GM12892 (cell line): ENCODE data around the gene DCDC2.
A peak's percentile ranks its signal among the peaks of the same experiment; 100 is the strongest.
"Not testable (repeated sequence)": the region's sequence is repeated elsewhere in the genome, so short reads cannot be mapped to it uniquely, and the experiment has no call there.

Source experiments
- DNase-seq: peaks from one replicate; pipeline ENCODE4 v3.0.0; 2011; ENCODE audit not compliant: insufficient read length
- FAIRE-seq: peaks from 2 replicates; lab custom pipeline; 2011; peaks lifted over from hg19 to GRCh38; lab: Jason Lieb, UNC
- POLR2A ChIP-seq: IDR thresholded peaks from 2 replicates; pipeline ENCODE4 v1.6.1; 2011; ENCODE audit warnings: low read depth, low read length, control low read depth
- POLR2AphosphoS5 ChIP-seq: IDR thresholded peaks from 2 replicates; pipeline ENCODE4 v1.6.1; 2011; ENCODE audit warnings: low read depth, low read length, control low read depth
- TAF1 ChIP-seq: IDR thresholded peaks from 2 replicates; pipeline ENCODE4 v1.6.1; 2011; ENCODE audit warnings: low read depth, mild to moderate bottlenecking, control low read depth, low read length, borderline replicate concordance

DCDC2 gene

GRCh38 chr6:24313251-24314141 is 44.4 kb downstream of the DCDC2 start:
- DNase-seq (no peak), FAIRE-seq (no peak)
- TF ChIP-seq POLR2A (no peak), POLR2AphosphoS5 (no peak), TAF1 (no peak)

- DNase-seq, FAIRE-seq: not testable (repeated sequence)
Observed at GRCh38 chr6:24311775-24312174, 46.1 kb downstream of the DCDC2 start.

- FAIRE-seq (no peak), DNase-seq (no peak)
- TF ChIP-seq TAF1 (no peak), POLR2AphosphoS5 (no peak)
Observed at GRCh38 chr6:24307881-24308280, 50.0 kb downstream of the DCDC2 start.

- DNase-seq (no peak), FAIRE-seq (no peak)
Observed at GRCh38 chr6:24306936-24307335, 50.9 kb downstream of the DCDC2 start.

GRCh38 chr6:24306038-24306437 is 51.8 kb downstream of the DCDC2 start:
- FAIRE-seq (no peak), DNase-seq (no peak)
- TF ChIP-seq TAF1: no peak
- TF ChIP-seq POLR2AphosphoS5: no peak
- TF ChIP-seq POLR2A: no peak

More at GRCh38 chr6:24306936-24307335, 50.9 kb downstream of the DCDC2 start:
- TF ChIP-seq POLR2AphosphoS5 (no peak), POLR2A (no peak), TAF1 (no peak)

GRCh38 chr6:24296944-24297343 is 60.9 kb downstream of the DCDC2 start:
- no peak for DNase-seq
- no peak for FAIRE-seq
- TF ChIP-seq POLR2AphosphoS5: no peak
- TF ChIP-seq TAF1: no peak
- no peak for TF ChIP-seq POLR2A

- not testable (repeated sequence) for FAIRE-seq, DNase-seq
Observed at GRCh38 chr6:24293852-24294251, 64.0 kb downstream of the DCDC2 start.

- FAIRE-seq (no peak), DNase-seq (no peak)
- no peak for TF ChIP-seq POLR2AphosphoS5
- TF ChIP-seq TAF1: no peak
- no peak for TF ChIP-seq POLR2A
Observed at GRCh38 chr6:24287239-24287638, 70.6 kb downstream of the DCDC2 start.

GRCh38 chr6:24284006-24284405 is 73.9 kb downstream of the DCDC2 start:
- FAIRE-seq: no peak
- no peak for DNase-seq
- TF ChIP-seq POLR2AphosphoS5: no peak
- no peak for TF ChIP-seq TAF1

GRCh38 chr6:24283043-24283985 is 74.5 kb downstream of the DCDC2 start:
- FAIRE-seq: peak; percentile 17
- TF ChIP-seq POLR2A (no peak), TAF1 (no peak), POLR2AphosphoS5 (no peak)
- peak; percentile 13 for DNase-seq

GRCh38 chr6:24274441-24275083 is 83.3 kb downstream of the DCDC2 start:
- TF ChIP-seq POLR2AphosphoS5 (no peak), TAF1 (no peak), POLR2A (no peak)
- DNase-seq: no peak
- no peak for FAIRE-seq
